Measurements from ENCODE around the gene TROAP. TPM values are rescaled to one million over a fixed set of nuclear protein-coding genes. Genes with fewer than 3 reads are reported as not detected.

TROAP gene
- total and polyA plus RNA-seq, 9 of the 15 experiments (the other 6 are each of a cell fraction or from before 2014, with no cell fraction given) = 46.4 to 171 (median 59.8) TPM

DNA sequence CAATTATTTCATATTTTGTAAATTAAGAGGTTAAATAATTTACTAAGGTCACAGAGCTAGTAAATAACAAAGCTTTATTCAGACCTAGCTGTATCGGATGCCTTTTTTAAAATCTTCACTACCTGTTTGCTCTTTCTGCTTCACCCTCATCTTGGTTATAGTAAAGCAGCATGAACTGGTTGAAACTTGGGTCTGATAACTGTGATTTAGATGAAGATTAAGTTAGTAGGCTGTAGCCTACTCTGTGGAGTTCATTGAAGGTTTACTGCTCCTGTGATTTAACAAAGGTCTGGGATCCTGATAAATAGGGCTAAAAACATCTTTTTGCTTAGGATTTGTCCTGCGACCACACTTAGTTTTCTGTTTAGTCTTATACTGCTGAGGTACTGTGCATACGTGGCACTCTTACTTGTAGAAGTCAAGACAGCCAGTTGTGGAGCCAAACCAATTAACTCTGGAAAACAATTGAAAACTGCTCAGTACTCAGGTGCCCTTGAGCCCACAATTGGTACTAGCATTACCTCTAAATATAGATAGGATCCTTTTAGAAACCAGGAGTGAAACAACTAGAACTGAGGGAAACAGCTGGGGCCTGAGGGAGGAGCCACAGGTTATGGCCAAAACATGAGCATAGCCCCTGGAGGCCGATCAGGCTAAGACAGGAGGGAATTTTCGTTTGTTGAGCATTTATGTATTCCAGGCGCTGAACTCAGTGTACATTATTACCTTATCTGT is 46.5 kb downstream of the TROAP start:
- in situ Hi-C loops (cut with MboI) (no loop called here), intact Hi-C loops (cut with micrococcal nuclease) (loop anchor here (5.0 kb wide), 1 partner anchor 53 kb away; no protein-coding TSS in a partner anchor)
- Histone ChIP-seq H3K27ac (ENCODE audit: extremely low read depth, low read depth, low read length) (peak overlapping the region; percentile 17; the same call in 2 of the 3 replicates), H2AFZ (ENCODE audit: low read depth, low read length) (0 out of 2 replicates have a peak overlapping the region, but pooled peaks have one; percentile 40), H3K4me1 (replicated peaks in 1 of 2; ENCODE audit: control insufficient read depth in 2 of 2, insufficient read depth in 2 of 2, low read length in 2 of 2) (peaks cover 12 to 25% of the 10 kb centered on the region in 2 experiments; a peak in 3 of 5 replicates), H3K36me3 (ENCODE audit: control insufficient read depth, insufficient read depth, low read length) (peaks cover 10% of the 10 kb centered on the region; the same call in 1 of the 3 replicates), H3K4me2 (ENCODE audit: insufficient read depth, low read length) (peak overlapping the region; percentile 56), H3K9me1 (ENCODE audit: control insufficient read depth, insufficient read depth, low read length) (no peaks in the 10 kb centered on the region), H3K9ac (ENCODE audit: insufficient read depth in 1 of 2, low read depth in 2 of 2, low read length in 2 of 2) (peak overlapping the region in 1 of 2 experiments; percentile 9; a peak in 2 of 4 replicates), H3K27me3 (ENCODE audit: control insufficient read depth in 2 of 2, insufficient read depth in 2 of 2, low read length in 2 of 2) (no peaks in the 10 kb centered on the region), H3K79me2 (ENCODE audit: control insufficient read depth, insufficient read depth, low read length) (peaks cover 55% of the 10 kb centered on the region), H4K20me1 (replicated peaks; ENCODE audit: control insufficient read depth, insufficient read depth, low read length) (no peaks in the 10 kb centered on the region), H3K4me3 (no peak overlapping the region), H3K9me3 (replicated peaks; ENCODE audit: control insufficient read depth, insufficient read depth, low read depth, low read length) (no peaks in the 10 kb centered on the region)
- FAIRE-seq (peak; percentile 89), DNase-seq (ENCODE audit: extremely low read depth in 1 of 4, low spot score in 3 of 4) (peak; percentile 43 to 77 (median 58)), ATAC-seq (peak; percentile 63)
- ChIA-PET CTCF (ENCODE audit: low intra/inter-chr PET ratio) (interaction anchor here (1.1 kb wide), 1 partner anchor 145 kb away, joined by 3 read pairs; no protein-coding TSS in a partner anchor), POLR2A (interaction anchor here (0.6 to 1.5 kb wide), 6 partner anchors 9 to 661 kb away, joined by 3 to 5 read pairs (median 3); partner anchors contain the start of gene TUBA1C)
- BruUV-seq (replicated peaks) = no TSS peak
- 29% methylated on average over 6 of the region's 6 CpGs for WGBS (ENCODE audit: insufficient coverage, low coverage, missing lambda C conversion rate)
- TF ChIP-seq L3MBTL2 (IDR thresholded peaks at IDR 0.05) (peak; percentile 27; the same call in 1 of the 2 replicates), FOXJ3 (CRISPR knock-in tag; IDR thresholded peaks at IDR 0.05) (no peak), NBN (IDR thresholded peaks at IDR 0.05; ENCODE audit: low read depth) (no peak), TAF15 (IDR thresholded peaks at IDR 0.05; ENCODE audit: low read depth, low read length) (no peak), BRF1 (IDR thresholded peaks at IDR 0.05; ENCODE audit: borderline replicate concordance, extremely low read depth, insufficient read length) (no peak), DPF2 (IDR thresholded peaks at IDR 0.05) (peak; percentile 29; the same call in 1 of the 2 replicates), DACH1 (IDR thresholded peaks at IDR 0.05; ENCODE audit: partially characterized antibody) (peak; percentile 91), ZFP36 (IDR thresholded peaks at IDR 0.05; ENCODE audit: low read depth, low read length, partially characterized antibody) (peak; percentile 5), TCF3 (CRISPR knock-in tag; IDR thresholded peaks at IDR 0.05) (no peak), ZNF445 (CRISPR knock-in tag; IDR thresholded peaks at IDR 0.05; ENCODE audit: low read depth) (no peak), RAD21 (CRISPR knock-in tag; conservative IDR thresholded peaks at IDR 0.05 in 1 of 2, IDR thresholded peaks at IDR 0.05 in 1 of 2) (peak in 1 of 2 experiments; percentile 43; a peak in 1 of 4 replicates)
- TF ChIP-seq, protein P1, sequence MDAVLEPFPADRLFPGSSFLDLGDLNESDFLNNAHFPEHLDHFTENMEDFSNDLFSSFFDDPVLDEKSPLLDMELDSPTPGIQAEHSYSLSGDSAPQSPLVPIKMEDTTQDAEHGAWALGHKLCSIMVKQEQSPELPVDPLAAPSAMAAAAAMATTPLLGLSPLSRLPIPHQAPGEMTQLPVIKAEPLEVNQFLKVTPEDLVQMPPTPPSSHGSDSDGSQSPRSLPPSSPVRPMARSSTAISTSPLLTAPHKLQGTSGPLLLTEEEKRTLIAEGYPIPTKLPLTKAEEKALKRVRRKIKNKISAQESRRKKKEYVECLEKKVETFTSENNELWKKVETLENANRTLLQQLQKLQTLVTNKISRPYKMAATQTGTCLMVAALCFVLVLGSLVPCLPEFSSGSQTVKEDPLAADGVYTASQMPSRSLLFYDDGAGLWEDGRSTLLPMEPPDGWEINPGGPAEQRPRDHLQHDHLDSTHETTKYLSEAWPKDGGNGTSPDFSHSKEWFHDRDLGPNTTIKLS (IDR thresholded peaks at IDR 0.05; ENCODE audit: borderline replicate concordance, low read depth) = peak; percentile 95
- TF ChIP-seq, protein P2, sequence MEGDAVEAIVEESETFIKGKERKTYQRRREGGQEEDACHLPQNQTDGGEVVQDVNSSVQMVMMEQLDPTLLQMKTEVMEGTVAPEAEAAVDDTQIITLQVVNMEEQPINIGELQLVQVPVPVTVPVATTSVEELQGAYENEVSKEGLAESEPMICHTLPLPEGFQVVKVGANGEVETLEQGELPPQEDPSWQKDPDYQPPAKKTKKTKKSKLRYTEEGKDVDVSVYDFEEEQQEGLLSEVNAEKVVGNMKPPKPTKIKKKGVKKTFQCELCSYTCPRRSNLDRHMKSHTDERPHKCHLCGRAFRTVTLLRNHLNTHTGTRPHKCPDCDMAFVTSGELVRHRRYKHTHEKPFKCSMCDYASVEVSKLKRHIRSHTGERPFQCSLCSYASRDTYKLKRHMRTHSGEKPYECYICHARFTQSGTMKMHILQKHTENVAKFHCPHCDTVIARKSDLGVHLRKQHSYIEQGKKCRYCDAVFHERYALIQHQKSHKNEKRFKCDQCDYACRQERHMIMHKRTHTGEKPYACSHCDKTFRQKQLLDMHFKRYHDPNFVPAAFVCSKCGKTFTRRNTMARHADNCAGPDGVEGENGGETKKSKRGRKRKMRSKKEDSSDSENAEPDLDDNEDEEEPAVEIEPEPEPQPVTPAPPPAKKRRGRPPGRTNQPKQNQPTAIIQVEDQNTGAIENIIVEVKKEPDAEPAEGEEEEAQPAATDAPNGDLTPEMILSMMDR (IDR thresholded peaks at IDR 0.05 in 2 of 3, conservative IDR thresholded peaks at IDR 0.05 in 1 of 3; ENCODE audit: insufficient read depth in 2 of 3, low read depth in 1 of 3, low read length in 3 of 3) = peak; percentile 64 to 74 (median 66)
- TF ChIP-seq, protein P3, sequence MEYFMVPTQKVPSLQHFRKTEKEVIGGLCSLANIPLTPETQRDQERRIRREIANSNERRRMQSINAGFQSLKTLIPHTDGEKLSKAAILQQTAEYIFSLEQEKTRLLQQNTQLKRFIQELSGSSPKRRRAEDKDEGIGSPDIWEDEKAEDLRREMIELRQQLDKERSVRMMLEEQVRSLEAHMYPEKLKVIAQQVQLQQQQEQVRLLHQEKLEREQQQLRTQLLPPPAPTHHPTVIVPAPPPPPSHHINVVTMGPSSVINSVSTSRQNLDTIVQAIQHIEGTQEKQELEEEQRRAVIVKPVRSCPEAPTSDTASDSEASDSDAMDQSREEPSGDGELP (CRISPR knock-in tag; IDR thresholded peaks at IDR 0.05; ENCODE audit: borderline replicate concordance) = peak; percentile 92
- TF ChIP-seq, protein P4, sequence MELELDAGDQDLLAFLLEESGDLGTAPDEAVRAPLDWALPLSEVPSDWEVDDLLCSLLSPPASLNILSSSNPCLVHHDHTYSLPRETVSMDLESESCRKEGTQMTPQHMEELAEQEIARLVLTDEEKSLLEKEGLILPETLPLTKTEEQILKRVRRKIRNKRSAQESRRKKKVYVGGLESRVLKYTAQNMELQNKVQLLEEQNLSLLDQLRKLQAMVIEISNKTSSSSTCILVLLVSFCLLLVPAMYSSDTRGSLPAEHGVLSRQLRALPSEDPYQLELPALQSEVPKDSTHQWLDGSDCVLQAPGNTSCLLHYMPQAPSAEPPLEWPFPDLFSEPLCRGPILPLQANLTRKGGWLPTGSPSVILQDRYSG (tag; conservative IDR thresholded peaks at IDR 0.05; ENCODE audit: low read depth) = no peak

Measured in K562 (cell line).